NCI-H187 (cell line): Measurements from ENCODE around the gene NFAT5.

ENCODE experiments used
- DNase-seq, 2 experiments: peaks; one replicate each; lab custom pipeline; 2025; lab: John Stamatoyannopoulos, UW

NFAT5 gene

GRCh38 chr16:69741951-69742904 lies 176.5 kb downstream of the NFAT5 start:
- no peak for DNase-seq

GRCh38 chr16:69744363-69745231 lies 178.8 kb downstream of the NFAT5 start:
- no peak for DNase-seq

GRCh38 chr16:69745232-69745612 lies 179.5 kb downstream of the NFAT5 start:
- no peak for DNase-seq

GRCh38 chr16:69745959-69746358 lies 180.2 kb downstream of the NFAT5 start:
- no peak for DNase-seq

GRCh38 chr16:69747115-69747514 lies 181.3 kb downstream of the NFAT5 start:
- DNase-seq: no peak

- DNase-seq: no peak
Observed at GRCh38 chr16:69748694-69749345, 183.1 kb downstream of the NFAT5 start.

GRCh38 chr16:69754143-69754468 lies 188.3 kb downstream of the NFAT5 start:
- no peak for DNase-seq
